ENCODE measurements around the gene EBLN2. TPM values are rescaled to one million over a fixed set of nuclear protein-coding genes. Genes with fewer than 3 reads are reported as not detected.

EBLN2 gene
- polyA plus RNA-seq, 1 of the 3 experiments (the other 2 are of a cell fraction), result 1.4 TPM

- no peak overlapping the region for H2AFZ ChIP-seq (ENCODE audit: low read depth)
- H3K79me2 ChIP-seq (ENCODE audit: insufficient read depth), result peaks cover 17% of the 10 kb centered on the region
- H3K4me1 ChIP-seq (ENCODE audit: control insufficient read depth in 1 of 2, insufficient read depth in 2 of 2, low read depth in 1 of 2, low read length in 1 of 2), result peaks cover 0 to 5% of the 10 kb centered on the region in 2 experiments; a peak in 2 of 4 replicates
- TF ChIP-seq TEAD4 (IDR thresholded peaks at IDR 0.05; ENCODE audit: borderline replicate concordance, insufficient read depth), result no peak
- no peak for TF ChIP-seq GABPA (IDR thresholded peaks at IDR 0.05; ENCODE audit: low read depth)
- no peak for TF ChIP-seq FOSL2 (IDR thresholded peaks at IDR 0.05; ENCODE audit: borderline replicate concordance, low read depth)
- TF ChIP-seq NFIC (IDR thresholded peaks at IDR 0.05; ENCODE audit: borderline replicate concordance), result no peak
- no peak for TF ChIP-seq YY1 (IDR thresholded peaks at IDR 0.05; ENCODE audit: low read depth)
- TF ChIP-seq TAF1 (IDR thresholded peaks at IDR 0.05; ENCODE audit: borderline replicate concordance, low read depth, low read length), result no peak
- TF ChIP-seq, protein P1, sequence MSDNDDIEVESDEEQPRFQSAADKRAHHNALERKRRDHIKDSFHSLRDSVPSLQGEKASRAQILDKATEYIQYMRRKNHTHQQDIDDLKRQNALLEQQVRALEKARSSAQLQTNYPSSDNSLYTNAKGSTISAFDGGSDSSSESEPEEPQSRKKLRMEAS (IDR thresholded peaks at IDR 0.05; ENCODE audit: low read depth), result no peak
- no peak for TF ChIP-seq FOXJ3 (CRISPR knock-in tag; IDR thresholded peaks at IDR 0.05)
- no peak for TF ChIP-seq CHD2 (IDR thresholded peaks at IDR 0.05; ENCODE audit: low read length, partially characterized antibody)
- no peak for TF ChIP-seq NRF1 (IDR thresholded peaks at IDR 0.05; ENCODE audit: low read depth, low read length)
- TF ChIP-seq RAD21 (IDR thresholded peaks at IDR 0.05; ENCODE audit: low read length), result no peak
- DNase-seq, result no peak
- no peak overlapping the region for H3K4me3 ChIP-seq (ENCODE audit: low read depth in 2 of 2, low read length in 1 of 2)
- H3K9me3 ChIP-seq, result no peaks in the 10 kb centered on the region
- peaks cover 28% of the 10 kb centered on the region for H3F3A ChIP-seq (replicated peaks; ENCODE audit: insufficient read depth)
- peaks cover 9 to 32% of the 10 kb centered on the region in 2 experiments for H3K36me3 ChIP-seq (replicated peaks in 1 of 2; ENCODE audit: control insufficient read depth in 1 of 2, insufficient read depth in 2 of 2, low read length in 1 of 2)
- 75% methylated on average over 2 of the region's 2 CpGs for WGBS (ENCODE audit: low lambda C conversion rate)
- H3K9ac ChIP-seq, result no peak overlapping the region
- CTCF ChIA-PET, result interaction anchor here (5.4 kb wide), 1 partner anchor 112 kb away, joined by 69 read pairs; no protein-coding TSS in a partner anchor
- H3K27me3 ChIP-seq (ENCODE audit: insufficient read depth), result no peaks in the 10 kb centered on the region
- POLR2A ChIA-PET, result no interaction called here
- H3K4me2 ChIP-seq, result no peak overlapping the region
- peaks cover 65% of the 10 kb centered on the region for H4K20me1 ChIP-seq (ENCODE audit: insufficient read depth)
- no peaks in the 10 kb centered on the region for H3K9me2 ChIP-seq
- H3K27ac ChIP-seq (ENCODE audit: low read depth in 2 of 2, low read length in 1 of 2), result no peak overlapping the region
These were observed 8.6 kb upstream of the EBLN2 start for GRCh38 chr3:73052857-73053256.

- Histone ChIP-seq H3K36me3 (replicated peaks in 1 of 2; ENCODE audit: control insufficient read depth in 1 of 2, insufficient read depth in 2 of 2, low read length in 1 of 2) (peaks cover 4 to 23% of the 10 kb centered on the region in 2 experiments), H3K79me2 (ENCODE audit: insufficient read depth) (no peaks in the 10 kb centered on the region; the same call in 1 of the 2 replicates), H3K9me3 (no peaks in the 10 kb centered on the region), H3K4me1 (ENCODE audit: control insufficient read depth in 1 of 2, insufficient read depth in 2 of 2, low read depth in 1 of 2, low read length in 1 of 2) (peaks cover 5 to 12% of the 10 kb centered on the region in 2 experiments; a peak in 3 of 4 replicates), H3K27ac (ENCODE audit: low read depth in 2 of 2, low read length in 1 of 2) (peak overlapping the region in 1 of 2 experiments; percentile 54; a peak in 1 of 4 replicates), H3F3A (replicated peaks; ENCODE audit: insufficient read depth) (peaks cover 35% of the 10 kb centered on the region), H3K4me2 (0 out of 2 replicates have a peak overlapping the region, but pooled peaks have one; percentile 31), H3K27me3 (ENCODE audit: insufficient read depth) (no peaks in the 10 kb centered on the region), H3K4me3 (ENCODE audit: low read depth in 2 of 2, low read length in 1 of 2) (no peak overlapping the region; a peak in 1 of 4 replicates), H4K20me1 (ENCODE audit: insufficient read depth) (peaks cover 69% of the 10 kb centered on the region), H2AFZ (ENCODE audit: low read depth) (no peak overlapping the region), H3K9me2 (no peaks in the 10 kb centered on the region), H3K9ac (peak overlapping the region; percentile 13; the same call in 1 of the 2 replicates)
- no peak for TF ChIP-seq TCF12 (IDR thresholded peaks at IDR 0.05)
- TF ChIP-seq GATA2 (CRISPR knock-in tag; IDR thresholded peaks at IDR 0.05), result no peak
- TF ChIP-seq ELF1 (IDR thresholded peaks at IDR 0.05), result no peak
- no peak for TF ChIP-seq POLR2AphosphoS5 (IDR thresholded peaks at IDR 0.05; ENCODE audit: low read depth, low read length)
- no peak for TF ChIP-seq SIN3A (IDR thresholded peaks at IDR 0.05; ENCODE audit: borderline replicate concordance, low read depth, low read length)
- TF ChIP-seq EZH2phosphoT487 (IDR thresholded peaks at IDR 0.05; ENCODE audit: borderline replicate concordance, low read depth), result no peak
- TF ChIP-seq JUND (IDR thresholded peaks at IDR 0.05), result no peak
- no peak for TF ChIP-seq MEF2A (IDR thresholded peaks at IDR 0.05; ENCODE audit: borderline replicate concordance, low read depth)
- TF ChIP-seq TEAD4 (IDR thresholded peaks at IDR 0.05; ENCODE audit: borderline replicate concordance, insufficient read depth), result no peak
- no peak for TF ChIP-seq CHD2 (IDR thresholded peaks at IDR 0.05; ENCODE audit: low read length, partially characterized antibody)
- CTCF ChIA-PET, result interaction anchor here (0.7 to 6.9 kb wide), 31 partner anchors 8 to 1191 kb away, joined by 3 to 69 read pairs (median 7); partner anchors contain the start of genes PPP4R2 and SHQ1
- WGBS (ENCODE audit: low lambda C conversion rate), result 66% methylated on average over 8 of the region's 8 CpGs
- POLR2A ChIA-PET, result no interaction called here
- no peak for DNase-seq
These were observed 5.9 kb upstream of the EBLN2 start for GRCh38 chr3:73055583-73055982.
